Esophagus muscularis mucosa (tissue), 4 donors: ENCODE data around the gene SLC9A4. TPM values are rescaled to one million over a fixed set of nuclear protein-coding genes. Genes with fewer than 3 reads are reported as not detected.

Experiments
- DNase-seq: peaks from one replicate; pipeline ENCODE4 v3.0.0-alpha.2; 2017; ENCODE audit errors: extremely low spot score
- H3K27ac ChIP-seq, 4 donors: fragments of 200-600 bp; sonication (generic); replicated peaks in 1 of 4; 1 replicate in 3 of 4; 2 replicates in 1 of 4; pipeline ENCODE4 v1.5.1; 2016 to 2019; ENCODE audit warnings: mild to moderate bottlenecking in 1 of 4
- H3K27me3 ChIP-seq, 4 donors: fragments of 200-600 bp; sonication (generic); one replicate each; pipeline versions ENCODE4 v1.5.1 to v1.6.0; 2016 to 2019
- H3K36me3 ChIP-seq, 4 donors: fragments of 200-600 bp; sonication (generic); one replicate each; pipeline ENCODE4 v1.5.1; 2016 to 2019
- H3K4me1 ChIP-seq, 4 donors: fragments of 200-600 bp; sonication (generic); one replicate each; pipeline ENCODE4 v1.5.1; 2016 to 2019
- H3K4me3 ChIP-seq, 4 donors: fragments of 200-600 bp; sonication (generic); 1 replicate in 2 of 4; 2 replicates in 2 of 4; pipeline ENCODE4 v1.5.1; 2016 to 2019; ENCODE audit warnings: mild to moderate bottlenecking in 4 of 4, moderate library complexity in 1 of 4
- H3K9me3 ChIP-seq, 4 donors: fragments of 200-600 bp; sonication (generic); 1 replicate in 3 of 4; 2 replicates in 1 of 4; pipeline ENCODE4 v1.5.1; 2016 to 2019
- EP300 ChIP-seq: sonication (generic); formaldehyde crosslinking; IDR thresholded peaks from one replicate; pipeline ENCODE4 v1.6.1; 2017; ENCODE audit warnings: antibody characterized with exemption
- POLR2A ChIP-seq: fragments of 450-650 bp; IDR thresholded peaks from one replicate; pipeline ENCODE4 v1.6.1; 2017; ENCODE audit warnings: antibody characterized with exemption, moderate library complexity, mild to moderate bottlenecking, low read depth
- POLR2AphosphoS5 ChIP-seq, 2 donors: sonication (generic); formaldehyde crosslinking; IDR thresholded peaks; one replicate each; pipeline ENCODE4 v1.6.1; 2017; ENCODE audit warnings: antibody characterized with exemption in 2 of 2
- WGBS: methylation state at CpG from one replicate; pipeline ENCODE4 v1.1.5; 2018; 5-methylcytosine and 5-hydroxymethylcytosine counted together
- intact Hi-C: fragments of 100-400 bp; cut with DNase I; formaldehyde crosslinking; loops from one replicate; pipeline ENCODE4 v1.15.1; 2023
- total RNA-seq, 4 donors: library from RNA; depleted of rRNA; stranded (reverse); fragments of >200 nt; gene quantifications; one replicate each; pipeline versions ENCODE4 v1.1.0 to v1.2.1, GENCODE V29; 2016
- TF ChIP-seq, protein P1 (sequence below), 3 experiments: fragments of 200-600 bp in 2 of 3; fragments of 450-650 bp in 1 of 3; sonication (generic) in 2 of 3; IDR thresholded peaks; one replicate each; pipeline ENCODE4 v1.5.1; 2017 to 2019; ENCODE audit warnings: antibody characterized with exemption in 3 of 3, mild to moderate bottlenecking in 2 of 3, moderate library complexity in 1 of 3

The SLC9A4 gene
- total RNA-seq, 4 donors from 2014 or later = not detected

DNA sequence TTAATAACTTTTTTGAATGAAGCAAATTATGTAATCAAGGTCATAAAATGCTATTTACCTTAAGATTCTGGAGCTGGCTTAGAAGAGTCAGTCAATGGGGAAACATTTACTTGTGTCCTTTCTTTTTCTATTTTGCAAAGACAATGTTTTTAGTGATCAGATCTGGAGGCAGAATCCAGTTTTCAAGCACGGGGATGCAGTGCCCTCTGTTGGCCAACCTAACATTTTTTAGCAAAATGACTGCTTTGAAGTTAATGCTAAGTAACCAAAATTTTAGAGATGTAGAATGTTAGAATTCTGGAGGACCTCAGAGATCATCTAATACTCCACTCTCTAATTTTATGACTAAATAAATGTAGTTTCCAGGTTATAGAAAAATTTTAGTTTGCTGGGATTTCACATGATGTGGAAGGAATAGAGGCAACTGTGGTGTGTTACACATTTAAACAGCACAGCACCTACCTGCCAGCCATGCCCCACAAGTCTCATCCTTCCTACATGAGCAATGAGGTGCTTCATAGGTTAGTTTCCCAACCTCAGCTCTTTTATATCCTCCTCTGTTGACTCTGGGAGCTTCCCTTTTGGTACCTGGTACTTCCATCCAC, 23.6 kb upstream of the SLC9A4 start:
- Histone ChIP-seq H3K27ac (no peak overlapping the region), H3K4me3 (no peak overlapping the region), H3K4me1 (no peaks in the 10 kb centered on the region), H3K27me3 (no peaks in the 10 kb centered on the region), H3K36me3 (no peaks in the 10 kb centered on the region), H3K9me3 (no peaks in the 10 kb centered on the region)
- intact Hi-C loops = no loop called here
- TF ChIP-seq, protein P1, sequence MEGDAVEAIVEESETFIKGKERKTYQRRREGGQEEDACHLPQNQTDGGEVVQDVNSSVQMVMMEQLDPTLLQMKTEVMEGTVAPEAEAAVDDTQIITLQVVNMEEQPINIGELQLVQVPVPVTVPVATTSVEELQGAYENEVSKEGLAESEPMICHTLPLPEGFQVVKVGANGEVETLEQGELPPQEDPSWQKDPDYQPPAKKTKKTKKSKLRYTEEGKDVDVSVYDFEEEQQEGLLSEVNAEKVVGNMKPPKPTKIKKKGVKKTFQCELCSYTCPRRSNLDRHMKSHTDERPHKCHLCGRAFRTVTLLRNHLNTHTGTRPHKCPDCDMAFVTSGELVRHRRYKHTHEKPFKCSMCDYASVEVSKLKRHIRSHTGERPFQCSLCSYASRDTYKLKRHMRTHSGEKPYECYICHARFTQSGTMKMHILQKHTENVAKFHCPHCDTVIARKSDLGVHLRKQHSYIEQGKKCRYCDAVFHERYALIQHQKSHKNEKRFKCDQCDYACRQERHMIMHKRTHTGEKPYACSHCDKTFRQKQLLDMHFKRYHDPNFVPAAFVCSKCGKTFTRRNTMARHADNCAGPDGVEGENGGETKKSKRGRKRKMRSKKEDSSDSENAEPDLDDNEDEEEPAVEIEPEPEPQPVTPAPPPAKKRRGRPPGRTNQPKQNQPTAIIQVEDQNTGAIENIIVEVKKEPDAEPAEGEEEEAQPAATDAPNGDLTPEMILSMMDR (IDR thresholded peaks at IDR 0.05) = peak; percentile 30 to 48 (median 34)
- no peak for TF ChIP-seq EP300
- peak; percentile 83 for DNase-seq
- WGBS = 0% methylated on average over 1 of the region's 1 CpG

DNA sequence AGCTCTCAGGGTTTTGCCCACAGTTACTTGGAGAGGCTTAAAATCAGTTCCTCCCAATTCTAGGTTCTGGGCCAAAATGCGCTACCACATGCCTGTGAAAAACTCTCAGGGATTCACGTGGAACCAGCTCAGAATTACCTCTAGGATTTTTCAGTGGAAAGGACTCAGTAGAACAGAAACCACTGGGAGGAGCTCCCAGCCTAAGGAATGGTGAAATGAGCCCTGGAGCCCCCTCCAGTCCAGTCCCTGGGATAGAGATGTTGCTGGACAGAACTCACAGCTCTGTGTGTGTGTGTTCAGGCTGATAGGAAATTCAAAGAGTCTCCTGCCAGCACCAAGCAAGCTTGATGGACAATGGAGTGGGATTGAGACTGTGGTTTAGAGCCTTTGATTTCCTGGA, 21.1 kb upstream of the SLC9A4 start:
- Histone ChIP-seq H3K4me3 (no peak overlapping the region), H3K27ac (no peak overlapping the region), H3K27me3 (no peaks in the 10 kb centered on the region), H3K36me3 (no peaks in the 10 kb centered on the region), H3K4me1 (no peaks in the 10 kb centered on the region), H3K9me3 (peaks cover 0 to 10% (median 2%) of the 10 kb centered on the region in 4 donors)
- TF ChIP-seq POLR2AphosphoS5 (IDR thresholded peaks at IDR 0.05) (no peak), EP300 (no peak), POLR2A (no peak)
- TF ChIP-seq, protein P1 (IDR thresholded peaks at IDR 0.05) = no peak
- WGBS = 60% methylated on average over 2 of the region's 2 CpGs
- intact Hi-C loops = no loop called here
- DNase-seq = peak; percentile 60

DNA sequence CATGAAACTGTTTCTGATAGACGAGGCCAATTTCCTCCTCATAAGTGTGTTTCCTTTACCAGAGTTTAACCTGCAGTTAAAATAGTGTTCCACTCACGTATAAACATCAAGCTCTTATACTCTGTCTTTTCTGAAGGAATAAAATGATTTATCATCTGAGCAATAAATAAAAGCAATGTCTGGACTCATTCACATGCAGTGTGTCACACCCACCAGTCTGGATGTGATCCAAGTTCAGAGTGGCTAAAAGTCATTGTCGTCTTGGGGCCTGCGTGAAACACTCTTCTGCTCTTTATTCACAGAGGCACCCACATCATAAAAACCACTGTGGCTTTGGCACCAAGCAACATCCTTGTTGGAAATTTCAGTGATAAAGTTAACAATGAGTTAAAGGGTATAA, 19.5 kb upstream of the SLC9A4 start:
- Histone ChIP-seq H3K27ac (no peak overlapping the region), H3K4me3 (no peak overlapping the region), H3K27me3 (no peaks in the 10 kb centered on the region), H3K9me3 (peaks cover 0 to 10% (median 2%) of the 10 kb centered on the region in 4 donors), H3K36me3 (no peaks in the 10 kb centered on the region), H3K4me1 (no peaks in the 10 kb centered on the region)
- DNase-seq = peak; percentile 68
- WGBS = 54% methylated on average over 4 of the region's 4 CpGs
- intact Hi-C loops = no loop called here
- TF ChIP-seq POLR2AphosphoS5 (IDR thresholded peaks at IDR 0.05) = no peak
- TF ChIP-seq, protein P1 (IDR thresholded peaks at IDR 0.05) = no peak
- TF ChIP-seq POLR2A = no peak
- TF ChIP-seq EP300 = no peak

DNA sequence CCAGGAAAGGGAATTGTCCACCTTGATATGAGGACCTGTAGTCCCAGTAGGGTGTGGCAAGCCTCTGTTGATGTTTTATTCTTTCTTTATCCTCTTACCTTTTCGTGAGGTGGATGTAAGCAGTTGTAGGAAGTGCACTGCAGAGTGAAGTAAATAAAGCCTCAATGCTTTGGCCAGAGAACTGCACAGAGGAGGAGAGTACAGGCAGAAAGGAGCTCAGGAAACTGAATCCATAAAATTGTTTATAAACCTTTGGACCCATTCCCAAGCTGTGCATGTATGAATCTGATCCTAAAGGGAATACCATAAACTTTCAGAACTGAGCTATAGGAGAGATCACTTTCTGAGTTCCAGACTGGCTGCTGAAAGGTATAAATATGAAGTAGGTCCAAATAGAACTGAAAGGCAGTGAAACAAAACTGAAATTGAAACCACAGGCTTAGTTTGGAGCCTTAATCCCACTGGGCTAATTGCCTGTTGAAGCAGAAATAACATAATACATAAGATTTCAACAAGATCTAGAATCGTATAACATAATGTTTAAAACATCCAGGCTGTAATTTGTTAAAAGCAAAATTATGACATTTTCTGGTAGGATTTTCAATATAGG, 17.9 kb upstream of the SLC9A4 start:
- TF ChIP-seq POLR2A (no peak), POLR2AphosphoS5 (IDR thresholded peaks at IDR 0.05) (no peak), EP300 (no peak)
- TF ChIP-seq, protein P1 (IDR thresholded peaks at IDR 0.05) = no peak
- Histone ChIP-seq H3K36me3 (no peaks in the 10 kb centered on the region), H3K27me3 (no peaks in the 10 kb centered on the region), H3K9me3 (peaks cover 0 to 10% (median 2%) of the 10 kb centered on the region in 4 donors), H3K4me1 (no peaks in the 10 kb centered on the region), H3K27ac (no peak overlapping the region), H3K4me3 (no peak overlapping the region)
- intact Hi-C loops = no loop called here
- WGBS = 64% methylated on average over 2 of the region's 2 CpGs
- peak; percentile 26 for DNase-seq
